HL-60 (cell line): ENCODE data around the gene MACIR.
"Not testable (repeated sequence)": the region's sequence is repeated elsewhere in the genome, so short reads cannot be mapped to it uniquely, and the experiment has no call there.

Experiments
- DNase-seq, 2 experiments: peaks; one replicate each; pipeline ENCODE4 v3.0.0-alpha.2; 2010 to 2020; ENCODE audit warnings: low read depth in 1 of 2, low spot score in 1 of 2
- H3K27ac ChIP-seq: fragments of 250-450 bp; sonication (Bioruptor Pico); replicated peaks from 2 replicates; pipeline ENCODE4 v1.5.1; 2020; ENCODE audit warnings: mild to moderate bottlenecking, moderate library complexity
- H3K27me3 ChIP-seq: fragments of 250-450 bp; sonication (Bioruptor Pico); 2 replicates; pipeline ENCODE4 v1.5.1; 2021; ENCODE audit warnings: mild to moderate bottlenecking, moderate library complexity; ENCODE audit not compliant: insufficient read depth, poor library complexity, severe bottlenecking
- H3K4me3 ChIP-seq: replicated peaks from 2 replicates; pipeline ENCODE4 v1.5.1; 2011; ENCODE audit warnings: mild to moderate bottlenecking, control low read depth, low read length; ENCODE audit not compliant: insufficient read depth
- CTCF ChIP-seq: IDR thresholded peaks from one replicate; pipeline ENCODE4 v1.5.1; 2011; ENCODE audit warnings: low read length, control low read depth, inconsistent platforms; ENCODE audit not compliant: insufficient read depth
- GABPA ChIP-seq: IDR thresholded peaks from 2 replicates; pipeline ENCODE4 v1.6.1; 2012; ENCODE audit warnings: low read depth
- POLR2AphosphoS5 ChIP-seq: IDR thresholded peaks from 2 replicates; pipeline ENCODE4 v1.6.1; 2012; ENCODE audit warnings: low read depth
- REST ChIP-seq: IDR thresholded peaks from 2 replicates; pipeline ENCODE4 v1.6.1; 2012; ENCODE audit warnings: low read depth; ENCODE audit not compliant: insufficient replicate concordance
- SPI1 ChIP-seq: IDR thresholded peaks from 2 replicates; pipeline ENCODE4 v1.6.1; 2012; ENCODE audit warnings: low read depth, mild to moderate bottlenecking, borderline replicate concordance

Gene MACIR

GRCh38 chr5:103217101-103217500, 41.5 kb upstream of the MACIR start:
- Histone ChIP-seq H3K4me3 (no peak overlapping the region), H3K27me3 (no peaks in the 10 kb centered on the region), H3K27ac (no peak overlapping the region)
- no peak for TF ChIP-seq REST
- no peak for TF ChIP-seq GABPA
- TF ChIP-seq SPI1 = no peak
- TF ChIP-seq CTCF = no peak
- no peak for TF ChIP-seq POLR2AphosphoS5
- DNase-seq = no peak

- Histone ChIP-seq H3K27ac (no peak overlapping the region), H3K27me3 (no peaks in the 10 kb centered on the region), H3K4me3 (no peak overlapping the region)
- DNase-seq = no peak
- TF ChIP-seq GABPA (no peak), POLR2AphosphoS5 (no peak), CTCF (no peak), REST (no peak), SPI1 (no peak)
Measured at GRCh38 chr5:103218164-103218563, 40.4 kb upstream of the MACIR start.

GRCh38 chr5:103219074-103219473, 39.5 kb upstream of the MACIR start:
- H3K27me3 ChIP-seq, H3K27ac ChIP-seq, DNase-seq, H3K4me3 ChIP-seq: not testable (repeated sequence)

GRCh38 chr5:103223031-103223955, 35.3 kb upstream of the MACIR start:
- Histone ChIP-seq H3K27ac (no peak overlapping the region), H3K4me3 (no peak overlapping the region), H3K27me3 (no peaks in the 10 kb centered on the region)
- no peak for DNase-seq
- TF ChIP-seq GABPA (no peak), SPI1 (no peak), POLR2AphosphoS5 (no peak), CTCF (no peak), REST (no peak)
